Peyer's patch (tissue), 4 donors: ENCODE data around the gene EHF. TPM values are rescaled to one million over a fixed set of nuclear protein-coding genes. Genes with fewer than 3 reads are reported as not detected.

Experiments
- DNase-seq, 3 donors: peaks; one replicate each; pipeline ENCODE4 v3.0.0-alpha.2; 2017 to 2019
- H3K27ac ChIP-seq, 4 donors: fragments of 200-600 bp; sonication (generic); one replicate each; pipeline ENCODE4 v1.5.1; 2016 to 2019
- H3K27me3 ChIP-seq, 2 donors: fragments of 200-600 bp; sonication (generic); one replicate each; pipeline ENCODE4 v1.5.1; 2019
- H3K36me3 ChIP-seq, 3 donors: fragments of 200-600 bp; sonication (generic); one replicate each; pipeline ENCODE4 v1.5.1; 2016 to 2019
- H3K4me1 ChIP-seq, 4 donors: fragments of 200-600 bp; sonication (generic); one replicate each; pipeline ENCODE4 v1.5.1; 2016 to 2019
- H3K4me3 ChIP-seq, 4 donors: fragments of 200-600 bp; sonication (generic); 1 replicate in 3 of 4; 2 replicates in 1 of 4; pipeline ENCODE4 v1.5.1; 2016 to 2019; ENCODE audit warnings: mild to moderate bottlenecking in 1 of 4
- H3K9me3 ChIP-seq, 4 donors: fragments of 200-600 bp; sonication (generic); one replicate each; pipeline ENCODE4 v1.5.1; 2016 to 2019; ENCODE audit warnings: mild to moderate bottlenecking in 1 of 4
- POLR2A ChIP-seq, 2 donors: fragments of 450-650 bp; IDR thresholded peaks; one replicate each; pipeline ENCODE4 v1.5.1; 2017; ENCODE audit warnings: antibody characterized with exemption in 2 of 2, mild to moderate bottlenecking in 2 of 2, moderate library complexity in 2 of 2
- total RNA-seq, 4 donors: library from RNA; depleted of rRNA; stranded (reverse); fragments of >200 nt; gene quantifications; one replicate each; pipeline ENCODE4 v1.1.0, GENCODE V29; 2016
- TF ChIP-seq, protein P1 (sequence below), 6 experiments: fragments of 450-650 bp in 4 of 6; fragments of 200-600 bp in 2 of 6; sonication (generic) in 1 of 6; IDR thresholded peaks; one replicate each; pipeline ENCODE4 v1.5.1; 2017 to 2019; ENCODE audit warnings: antibody characterized with exemption in 6 of 6, mild to moderate bottlenecking in 3 of 6, moderate library complexity in 1 of 6

EHF gene
- total RNA-seq, 4 donors from 2014 or later = 75.9 to 143 (median 106) TPM

GRCh38 chr11:34595960-34596644, 24.8 kb upstream of the EHF start:
- H3K36me3 ChIP-seq = no peaks in the 10 kb centered on the region
- DNase-seq = no peak
- peaks cover 0 to 21% (median 2%) of the 10 kb centered on the region in 4 donors for H3K4me1 ChIP-seq
- no peaks in the 10 kb centered on the region for H3K9me3 ChIP-seq
- no peaks in the 10 kb centered on the region for H3K27me3 ChIP-seq
- no peak for TF ChIP-seq POLR2A (IDR thresholded peaks at IDR 0.05)
- TF ChIP-seq, protein P1, sequence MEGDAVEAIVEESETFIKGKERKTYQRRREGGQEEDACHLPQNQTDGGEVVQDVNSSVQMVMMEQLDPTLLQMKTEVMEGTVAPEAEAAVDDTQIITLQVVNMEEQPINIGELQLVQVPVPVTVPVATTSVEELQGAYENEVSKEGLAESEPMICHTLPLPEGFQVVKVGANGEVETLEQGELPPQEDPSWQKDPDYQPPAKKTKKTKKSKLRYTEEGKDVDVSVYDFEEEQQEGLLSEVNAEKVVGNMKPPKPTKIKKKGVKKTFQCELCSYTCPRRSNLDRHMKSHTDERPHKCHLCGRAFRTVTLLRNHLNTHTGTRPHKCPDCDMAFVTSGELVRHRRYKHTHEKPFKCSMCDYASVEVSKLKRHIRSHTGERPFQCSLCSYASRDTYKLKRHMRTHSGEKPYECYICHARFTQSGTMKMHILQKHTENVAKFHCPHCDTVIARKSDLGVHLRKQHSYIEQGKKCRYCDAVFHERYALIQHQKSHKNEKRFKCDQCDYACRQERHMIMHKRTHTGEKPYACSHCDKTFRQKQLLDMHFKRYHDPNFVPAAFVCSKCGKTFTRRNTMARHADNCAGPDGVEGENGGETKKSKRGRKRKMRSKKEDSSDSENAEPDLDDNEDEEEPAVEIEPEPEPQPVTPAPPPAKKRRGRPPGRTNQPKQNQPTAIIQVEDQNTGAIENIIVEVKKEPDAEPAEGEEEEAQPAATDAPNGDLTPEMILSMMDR (IDR thresholded peaks at IDR 0.05) = no peak
- no peak overlapping the region for H3K4me3 ChIP-seq
- no peak overlapping the region for H3K27ac ChIP-seq

- Histone ChIP-seq H3K27me3 (no peaks in the 10 kb centered on the region), H3K36me3 (no peaks in the 10 kb centered on the region), H3K4me1 (peaks cover 0 to 48% (median 2%) of the 10 kb centered on the region in 4 donors), H3K27ac (peak overlapping the region in 3 of 4 donors; percentile 72 to 88 (median 87)), H3K9me3 (no peaks in the 10 kb centered on the region), H3K4me3 (no peak overlapping the region)
- DNase-seq = no peak
- TF ChIP-seq, protein P1 (IDR thresholded peaks at IDR 0.05) = no peak
- TF ChIP-seq POLR2A (IDR thresholded peaks at IDR 0.05) = no peak
Observed at GRCh38 chr11:34599406-34599945, 21.4 kb upstream of the EHF start.

DNA sequence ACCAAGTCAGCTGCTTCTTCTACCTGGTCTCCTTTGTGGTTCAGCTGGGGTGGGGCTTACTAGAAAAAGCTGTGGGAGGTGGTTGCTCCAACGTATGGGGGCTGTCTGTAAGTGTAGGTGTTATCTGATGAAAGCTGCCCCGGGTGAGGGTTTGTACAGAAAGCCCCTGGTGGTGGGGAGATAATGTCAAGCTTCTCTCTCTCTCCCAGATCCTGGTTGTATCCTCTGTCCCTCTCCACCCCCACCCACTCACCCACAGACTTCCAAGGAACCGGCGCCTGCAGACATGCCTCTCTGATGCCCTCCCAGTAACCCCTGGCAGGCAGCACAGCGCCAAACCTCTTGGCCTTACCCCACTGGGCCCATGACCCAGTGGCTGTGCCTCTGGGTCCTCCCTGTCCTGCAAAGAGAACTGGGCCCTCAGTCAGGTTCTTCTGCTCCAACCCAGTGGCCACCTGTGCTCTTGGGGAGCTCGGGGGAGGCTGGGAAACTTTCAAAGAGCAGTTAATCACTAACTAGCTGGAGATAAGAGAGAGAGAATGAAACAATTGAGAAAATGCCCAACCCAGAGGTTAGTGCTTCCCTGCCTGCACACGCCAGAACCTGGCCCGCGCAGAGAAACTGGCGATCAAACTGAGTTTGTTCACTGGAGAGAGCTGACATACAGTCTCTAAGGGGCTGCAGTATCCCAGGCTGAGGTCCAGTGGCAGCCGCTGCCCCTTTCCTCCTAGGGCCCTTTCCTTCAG, 20.4 kb upstream of the EHF start:
- peak in 2 of 3 donors; percentile 71 to 76 for DNase-seq
- Histone ChIP-seq H3K27me3 (no peaks in the 10 kb centered on the region), H3K9me3 (no peaks in the 10 kb centered on the region), H3K36me3 (no peaks in the 10 kb centered on the region), H3K27ac (peak overlapping the region in 3 of 4 donors; percentile 72 to 88 (median 87)), H3K4me3 (peak overlapping the region in 2 of 4 donors; percentile 22 to 25), H3K4me1 (peaks cover 0 to 59% (median 2%) of the 10 kb centered on the region in 4 donors)
- TF ChIP-seq POLR2A (IDR thresholded peaks at IDR 0.05) = peak in 1 of 2 donors; percentile 78
- TF ChIP-seq, protein P1 (IDR thresholded peaks at IDR 0.05) = no peak

GRCh38 chr11:34601085-34601444, 19.8 kb upstream of the EHF start:
- peak overlapping the region in 3 of 4 donors; percentile 72 to 88 (median 87) for H3K27ac ChIP-seq
- no peaks in the 10 kb centered on the region for H3K9me3 ChIP-seq
- H3K27me3 ChIP-seq = no peaks in the 10 kb centered on the region
- DNase-seq = no peak
- no peaks in the 10 kb centered on the region for H3K36me3 ChIP-seq
- H3K4me3 ChIP-seq = peak overlapping the region in 2 of 4 donors; percentile 22 to 25
- TF ChIP-seq, protein P1 (IDR thresholded peaks at IDR 0.05) = no peak
- no peak for TF ChIP-seq POLR2A (IDR thresholded peaks at IDR 0.05)
- H3K4me1 ChIP-seq = peaks cover 0 to 59% (median 2%) of the 10 kb centered on the region in 4 donors

GRCh38 chr11:34601609-34602008, 19.3 kb upstream of the EHF start:
- no peak for TF ChIP-seq POLR2A (IDR thresholded peaks at IDR 0.05)
- TF ChIP-seq, protein P1 (IDR thresholded peaks at IDR 0.05) = no peak
- no peaks in the 10 kb centered on the region for H3K9me3 ChIP-seq
- H3K27me3 ChIP-seq = no peaks in the 10 kb centered on the region
- DNase-seq = no peak
- no peak overlapping the region for H3K4me3 ChIP-seq
- no peaks in the 10 kb centered on the region for H3K36me3 ChIP-seq
- peaks cover 0 to 59% (median 2%) of the 10 kb centered on the region in 4 donors for H3K4me1 ChIP-seq
- peak overlapping the region in 3 of 4 donors; percentile 72 to 88 (median 87) for H3K27ac ChIP-seq
